SK-N-SH (cell line): ENCODE results near the gene FIBP. TPM values are rescaled to one million over a fixed set of nuclear protein-coding genes. Genes with fewer than 3 reads are reported as not detected.
A peak's percentile ranks its signal among the peaks of the same experiment; 100 is the strongest.

Experiments
- CTCF ChIA-PET: fragments of 300-600, 350-600 bp; formaldehyde crosslinking; extraction: SDS; loops from one replicate; lab custom pipeline; 2021; lab: Yijun Ruan, JAX
- POLR2A ChIA-PET: fragments of 350-600 bp; sonication (Branson Sonifier 250); formaldehyde crosslinking; extraction: SDS; loops from one replicate; lab custom pipeline; 2020; ENCODE audit warnings: antibody characterized with exemption, inconsistent platforms; lab: Yijun Ruan, JAX
- DNase-seq: peaks from one replicate; pipeline ENCODE4 v3.0.0; 2012
- H2AFZ ChIP-seq: fragments of 200-600 bp; sonication (generic); 2 replicates; pipeline ENCODE4 v1.8.1; 2016; ENCODE audit warnings: antibody characterized with exemption, mild to moderate bottlenecking, low read depth
- H3F3A ChIP-seq: fragments of 200-600 bp; sonication (generic); replicated peaks from 2 replicates; pipeline ENCODE3; 2016; ENCODE audit warnings: antibody characterized with exemption, mild to moderate bottlenecking; ENCODE audit not compliant: insufficient read depth
- H3K27ac ChIP-seq, 2 experiments: fragments of 200-500 bp in 1 of 2; fragments of 200-600 bp in 1 of 2; sonication (Bioruptor generic) in 1 of 2; sonication (generic), shearing (Covaris generic) in 1 of 2; 2 replicates each; pipeline versions ENCODE4 v1.5.1 to v1.6.1; 2014 to 2016; ENCODE audit warnings: low read depth in 2 of 2, inconsistent platforms in 1 of 2, low read length in 1 of 2, mild to moderate bottlenecking in 1 of 2, mixed read lengths in 1 of 2
- H3K27me3 ChIP-seq: fragments of 200-600 bp; sonication (generic), shearing (Covaris generic); 2 replicates; pipeline ENCODE4 v1.6.1; 2016; ENCODE audit warnings: mixed run types; ENCODE audit not compliant: insufficient read depth
- H3K36me3 ChIP-seq, 2 experiments: fragments of 200-500 bp in 1 of 2; fragments of 200-600 bp in 1 of 2; sonication (Bioruptor generic) in 1 of 2; sonication (generic) in 1 of 2; replicated peaks in 1 of 2; 2 replicates each; pipeline versions ENCODE3 to v1.5.1; 2014 to 2016; ENCODE audit warnings: low read length in 1 of 2, mild to moderate bottlenecking in 1 of 2; ENCODE audit not compliant: insufficient read depth in 2 of 2, control insufficient read depth in 1 of 2
- H3K4me1 ChIP-seq, 2 experiments: fragments of 200-500 bp in 1 of 2; fragments of 200-600 bp in 1 of 2; sonication (Bioruptor generic) in 1 of 2; sonication (generic), shearing (Covaris generic) in 1 of 2; 2 replicates each; pipeline versions ENCODE4 v1.5.1 to v1.6.1; 2014 to 2016; ENCODE audit warnings: low read depth in 1 of 2, low read length in 1 of 2, mixed run types in 1 of 2; ENCODE audit not compliant: insufficient read depth in 2 of 2, control insufficient read depth in 1 of 2
- H3K4me2 ChIP-seq: fragments of 200-600 bp; sonication (generic), shearing (Covaris generic); 2 replicates; pipeline ENCODE4 v1.6.1; 2017; ENCODE audit warnings: mixed run types
- H3K4me3 ChIP-seq, 2 experiments: fragments of 200-500 bp in 1 of 2; fragments of 200-600 bp in 1 of 2; sonication (Bioruptor generic) in 1 of 2; sonication (generic), shearing (Covaris generic) in 1 of 2; 2 replicates each; pipeline versions ENCODE4 v1.5.1 to v1.8.1; 2014 to 2016; ENCODE audit warnings: low read depth in 2 of 2, inconsistent platforms in 1 of 2, low read length in 1 of 2, mild to moderate bottlenecking in 1 of 2, mixed read lengths in 1 of 2, moderate library complexity in 1 of 2
- H3K79me2 ChIP-seq: fragments of 200-600 bp; sonication (generic); 2 replicates; pipeline ENCODE4 v1.8.1; 2017; ENCODE audit warnings: mild to moderate bottlenecking; ENCODE audit not compliant: insufficient read depth
- H3K9ac ChIP-seq: fragments of 200-600 bp; sonication (generic); 2 replicates; pipeline ENCODE4 v1.6.1; 2017; ENCODE audit warnings: mixed run types
- H3K9me2 ChIP-seq: fragments of 200-600 bp; sonication (generic); 2 replicates; pipeline ENCODE4 v1.6.1; 2017; ENCODE audit warnings: mixed run types
- H3K9me3 ChIP-seq: fragments of 200-600 bp; sonication (generic); 2 replicates; pipeline ENCODE4 v1.6.1; 2017; ENCODE audit warnings: mixed run types, mild to moderate bottlenecking, moderate library complexity
- H4K20me1 ChIP-seq: fragments of 200-600 bp; sonication (generic); 2 replicates; pipeline ENCODE4 v1.6.1; 2017; ENCODE audit warnings: mild to moderate bottlenecking, mixed run types; ENCODE audit not compliant: insufficient read depth
- CHD2 ChIP-seq: fragments of 150-350 bp; IDR thresholded peaks from 2 replicates; pipeline ENCODE4 v1.6.1; 2018; ENCODE audit warnings: low read length; ENCODE audit not compliant: partially characterized antibody
- ELF1 ChIP-seq: IDR thresholded peaks from 2 replicates; pipeline ENCODE4 v1.4.0; 2012
- EZH2phosphoT487 ChIP-seq: fragments of 200-600 bp; sonication (generic); IDR thresholded peaks from 2 replicates; pipeline ENCODE4 v1.6.1; 2017; ENCODE audit warnings: low read depth, mixed run types, mild to moderate bottlenecking, antibody characterized with exemption, moderate library complexity, borderline replicate concordance
- FOSL2 ChIP-seq: IDR thresholded peaks from 2 replicates; pipeline ENCODE4 v1.4.0; 2012; ENCODE audit warnings: low read depth, mild to moderate bottlenecking, moderate library complexity, borderline replicate concordance
- GABPA ChIP-seq: IDR thresholded peaks from 2 replicates; pipeline ENCODE4 v1.4.0; 2012; ENCODE audit warnings: low read depth, mild to moderate bottlenecking
- IRF3 ChIP-seq: fragments of 150-350 bp; IDR thresholded peaks from 2 replicates; pipeline ENCODE4 v1.6.1; 2016; ENCODE audit warnings: mild to moderate bottlenecking, low read depth, low read length
- MAX ChIP-seq: IDR thresholded peaks from 2 replicates; pipeline ENCODE4 v1.4.0; 2012; ENCODE audit warnings: low read depth
- MEF2A ChIP-seq: IDR thresholded peaks from 2 replicates; pipeline ENCODE4 v1.4.0; 2012; ENCODE audit warnings: low read depth, borderline replicate concordance
- MXI1 ChIP-seq: IDR thresholded peaks from 2 replicates; pipeline ENCODE4 v1.6.1; 2012; ENCODE audit warnings: mild to moderate bottlenecking, low read depth, low read length, improper control_type of control experiment
- NRF1 ChIP-seq: IDR thresholded peaks from 2 replicates; pipeline ENCODE4 v1.6.1; 2012; ENCODE audit warnings: low read depth, mild to moderate bottlenecking, low read length
- RAD21 ChIP-seq: IDR thresholded peaks from 2 replicates; pipeline ENCODE4 v1.6.1; 2012; ENCODE audit warnings: mild to moderate bottlenecking, low read length
- RCOR1 ChIP-seq: fragments of 150-350 bp; IDR thresholded peaks from 2 replicates; pipeline ENCODE4 v1.6.1; 2017; ENCODE audit warnings: antibody characterized with exemption, low read length
- TAF1 ChIP-seq: IDR thresholded peaks from 2 replicates; pipeline ENCODE4 v1.6.1; 2012; ENCODE audit warnings: low read depth, mild to moderate bottlenecking, low read length, moderate library complexity, borderline replicate concordance
- USF1 ChIP-seq: IDR thresholded peaks from 2 replicates; pipeline ENCODE4 v1.4.0; 2012; ENCODE audit warnings: low read depth, borderline replicate concordance
- WGBS: methylation state at CpG from one replicate; pipeline ENCODE4 v1.1.6; 2017; ENCODE audit warnings: low lambda C conversion rate; 5-methylcytosine and 5-hydroxymethylcytosine counted together
- polyA plus RNA-seq, 3 experiments: library from polyadenylated mRNA; depleted of rRNA; stranded (reverse); fragments of >200 nt; gene quantifications; 2 replicates each; pipeline ENCODE4 v1.2.3, GENCODE V29; 2012

The FIBP gene
- polyA plus RNA-seq, 1 of the 3 experiments (the other 2 are of a cell fraction), result 190 TPM

GRCh38 chr11:65898656-65899355 is 10.5 kb upstream of the FIBP start:
- peak overlapping the region in 1 of 2 experiments; percentile 95; a peak in 3 of 4 replicates for H3K27ac ChIP-seq
- WGBS, result 27% methylated on average over 8 of the region's 28 CpGs
- H3K27me3 ChIP-seq, result no peaks in the 10 kb centered on the region
- H3K79me2 ChIP-seq, result peaks cover 87% of the 10 kb centered on the region
- CTCF ChIA-PET, result interaction anchor here (0.6 to 4.6 kb wide), 5 partner anchors 10 to 67 kb away, joined by 3 to 36 read pairs (median 20); partner anchors contain the start of genes CCDC85B and FIBP
- H4K20me1 ChIP-seq, result peaks cover 53% of the 10 kb centered on the region
- peaks cover 64% of the 10 kb centered on the region for H3F3A ChIP-seq
- peak overlapping the region; percentile 59 to 82 for H3K4me3 ChIP-seq
- H3K9me3 ChIP-seq, result no peaks in the 10 kb centered on the region
- no peak for DNase-seq
- peak; percentile 40; the same call in 1 of the 2 replicates for TF ChIP-seq TAF1
- no peak for TF ChIP-seq EZH2phosphoT487
- peak; percentile 64; the same call in 1 of the 2 replicates for TF ChIP-seq ELF1
- no peak for TF ChIP-seq MEF2A
- POLR2A ChIA-PET, result no interaction called here
- H3K4me1 ChIP-seq, result peaks cover 6 to 47% of the 10 kb centered on the region in 2 experiments; a peak in 3 of 4 replicates
- peak overlapping the region; percentile 89 for H3K4me2 ChIP-seq
- H3K9ac ChIP-seq, result peak overlapping the region; percentile 97
- H2AFZ ChIP-seq, result no peak overlapping the region
- H3K36me3 ChIP-seq, result peaks cover 0 to 35% of the 10 kb centered on the region in 2 experiments
- H3K9me2 ChIP-seq, result no peaks in the 10 kb centered on the region

- H3K4me3 ChIP-seq, result peak overlapping the region in 1 of 2 experiments; percentile 82; a peak in 2 of 4 replicates
- POLR2A ChIA-PET, result no interaction called here
- peaks cover 96% of the 10 kb centered on the region for H3K79me2 ChIP-seq
- no peaks in the 10 kb centered on the region for H3K27me3 ChIP-seq
- peak overlapping the region; percentile 97 for H3K9ac ChIP-seq
- H3K4me1 ChIP-seq, result peaks cover 19 to 48% of the 10 kb centered on the region in 2 experiments; a peak in 3 of 4 replicates
- H3F3A ChIP-seq, result peaks cover 71% of the 10 kb centered on the region
- peak overlapping the region in 1 of 2 experiments; percentile 94; a peak in 2 of 4 replicates for H3K27ac ChIP-seq
- H3K9me3 ChIP-seq, result no peaks in the 10 kb centered on the region
- TF ChIP-seq USF1, result no peak
- TF ChIP-seq TAF1, result no peak
- TF ChIP-seq NRF1, result no peak
- TF ChIP-seq RCOR1, result no peak
- TF ChIP-seq FOSL2, result no peak
- no peak for TF ChIP-seq RAD21
- no peak for TF ChIP-seq CHD2
- no peak for TF ChIP-seq GABPA
- TF ChIP-seq IRF3, result no peak
- TF ChIP-seq MAX, result no peak
- no peak for TF ChIP-seq MXI1
- peaks cover 70% of the 10 kb centered on the region for H4K20me1 ChIP-seq
- CTCF ChIA-PET, result interaction anchor here (0.8 to 4.9 kb wide), 4 partner anchors 8 to 12 kb away, joined by 3 to 20 read pairs (median 12); partner anchors contain the start of genes CCDC85B and FIBP
- peak overlapping the region; percentile 89 for H3K4me2 ChIP-seq
- no peak for DNase-seq
- no peak overlapping the region for H2AFZ ChIP-seq
- peaks cover 0 to 44% of the 10 kb centered on the region in 2 experiments for H3K36me3 ChIP-seq
- no peaks in the 10 kb centered on the region for H3K9me2 ChIP-seq
- 93% methylated on average over 4 of the region's 4 CpGs for WGBS
Observed at GRCh38 chr11:65897020-65897471, 8.8 kb upstream of the FIBP start.
